ENCODE results near the gene CYP2W1. TPM values are rescaled to one million over a fixed set of nuclear protein-coding genes. Genes with fewer than 3 reads are reported as not detected.

The CYP2W1 gene
- total RNA-seq, 2 experiments from 2014 or later, result not detected

- H3K4me3 Mint-ChIP-seq, result no peak overlapping the region
- DNase-seq (no peak), ATAC-seq (ENCODE audit: poor library complexity) (no peak)
- H3K4me1 Mint-ChIP-seq (ENCODE audit: low read depth), result peaks cover 8% of the 10 kb centered on the region
- no peak overlapping the region for H3K27ac Mint-ChIP-seq
- Histone ChIP-seq H3K4me3 (ENCODE audit: low read length) (no peak overlapping the region), H3K27me3 (ENCODE audit: control insufficient read depth in 1 of 2, insufficient read depth in 2 of 2, low read length in 2 of 2) (no peaks in the 10 kb centered on the region), H3K27ac (ENCODE audit: low read depth in 1 of 2, low read length in 2 of 2) (no peak overlapping the region), H3K4me1 (ENCODE audit: insufficient read depth, low read length) (peaks cover 21% of the 10 kb centered on the region), H3K9me3 (ENCODE audit: control insufficient read depth in 1 of 2, insufficient read depth in 1 of 2, low read length in 2 of 2) (peaks cover 11 to 49% of the 10 kb centered on the region in 2 experiments), H3K36me3 (ENCODE audit: insufficient read depth, low read length) (peaks cover 10% of the 10 kb centered on the region)
- H3K27me3 Mint-ChIP-seq, result no peaks in the 10 kb centered on the region
- intact Hi-C loops (cut with DNase I, micrococcal nuclease), result no loop called here
- ChIA-PET CTCF (interaction anchor here (2.3 kb wide), 1 partner anchor 48 kb away, joined by 5 read pairs; no protein-coding TSS in a partner anchor), POLR2A (no interaction called here)
- peaks cover 23% of the 10 kb centered on the region for H3K36me3 Mint-ChIP-seq (ENCODE audit: low read depth)
- TF ChIP-seq, protein P1, sequence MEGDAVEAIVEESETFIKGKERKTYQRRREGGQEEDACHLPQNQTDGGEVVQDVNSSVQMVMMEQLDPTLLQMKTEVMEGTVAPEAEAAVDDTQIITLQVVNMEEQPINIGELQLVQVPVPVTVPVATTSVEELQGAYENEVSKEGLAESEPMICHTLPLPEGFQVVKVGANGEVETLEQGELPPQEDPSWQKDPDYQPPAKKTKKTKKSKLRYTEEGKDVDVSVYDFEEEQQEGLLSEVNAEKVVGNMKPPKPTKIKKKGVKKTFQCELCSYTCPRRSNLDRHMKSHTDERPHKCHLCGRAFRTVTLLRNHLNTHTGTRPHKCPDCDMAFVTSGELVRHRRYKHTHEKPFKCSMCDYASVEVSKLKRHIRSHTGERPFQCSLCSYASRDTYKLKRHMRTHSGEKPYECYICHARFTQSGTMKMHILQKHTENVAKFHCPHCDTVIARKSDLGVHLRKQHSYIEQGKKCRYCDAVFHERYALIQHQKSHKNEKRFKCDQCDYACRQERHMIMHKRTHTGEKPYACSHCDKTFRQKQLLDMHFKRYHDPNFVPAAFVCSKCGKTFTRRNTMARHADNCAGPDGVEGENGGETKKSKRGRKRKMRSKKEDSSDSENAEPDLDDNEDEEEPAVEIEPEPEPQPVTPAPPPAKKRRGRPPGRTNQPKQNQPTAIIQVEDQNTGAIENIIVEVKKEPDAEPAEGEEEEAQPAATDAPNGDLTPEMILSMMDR (IDR thresholded peaks at IDR 0.05), result no peak
- H3K9me3 Mint-ChIP-seq, result no peaks in the 10 kb centered on the region
Measured at GRCh38 chr7:1017586-1018333, 34.8 kb downstream of the CYP2W1 start.

DNA sequence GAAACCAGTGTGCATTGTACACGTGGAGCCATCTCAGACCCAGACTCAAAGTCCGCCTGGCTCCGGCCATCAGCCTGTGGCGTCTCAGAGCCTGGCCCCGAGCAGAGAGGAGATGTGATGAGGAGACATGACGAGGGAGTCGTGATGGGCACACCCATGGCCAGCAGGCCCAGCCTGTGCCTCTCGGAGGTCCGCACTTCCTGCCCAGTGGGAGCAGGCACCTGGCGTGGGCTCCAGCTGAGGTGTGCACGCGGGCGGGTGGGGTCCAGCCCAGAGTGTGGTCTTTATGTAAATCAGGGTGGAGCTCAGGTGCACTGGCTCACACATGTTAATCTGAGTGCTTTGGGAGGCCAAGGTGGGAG, 35.3 kb downstream of the CYP2W1 start:
- ATAC-seq (ENCODE audit: poor library complexity), result no peak
- DNase-seq, result peak in 1 of 14 experiments; percentile 3
- Mint-ChIP-seq H3K4me1 (ENCODE audit: low read depth) (peaks cover 8% of the 10 kb centered on the region), H3K27me3 (no peaks in the 10 kb centered on the region), H3K9me3 (no peaks in the 10 kb centered on the region), H3K4me3 (no peak overlapping the region), H3K36me3 (ENCODE audit: low read depth) (peaks cover 23% of the 10 kb centered on the region), H3K27ac (no peak overlapping the region)
- TF ChIP-seq, protein P1 (IDR thresholded peaks at IDR 0.05), result no peak
- POLR2A ChIA-PET, result no interaction called here
- Histone ChIP-seq H3K9me3 (ENCODE audit: control insufficient read depth in 1 of 2, insufficient read depth in 1 of 2, low read length in 2 of 2) (peaks cover 11 to 54% of the 10 kb centered on the region in 2 experiments), H3K4me1 (ENCODE audit: insufficient read depth, low read length) (peaks cover 21% of the 10 kb centered on the region), H3K27ac (ENCODE audit: low read depth in 1 of 2, low read length in 2 of 2) (no peak overlapping the region), H3K27me3 (ENCODE audit: control insufficient read depth in 1 of 2, insufficient read depth in 2 of 2, low read length in 2 of 2) (no peaks in the 10 kb centered on the region), H3K4me3 (ENCODE audit: low read length) (no peak overlapping the region), H3K36me3 (ENCODE audit: insufficient read depth, low read length) (peaks cover 10% of the 10 kb centered on the region)
- intact Hi-C loops (cut with DNase I, micrococcal nuclease), result no loop called here
- CTCF ChIA-PET, result interaction anchor here (2.3 kb wide), 1 partner anchor 48 kb away, joined by 5 read pairs; no protein-coding TSS in a partner anchor

DNA sequence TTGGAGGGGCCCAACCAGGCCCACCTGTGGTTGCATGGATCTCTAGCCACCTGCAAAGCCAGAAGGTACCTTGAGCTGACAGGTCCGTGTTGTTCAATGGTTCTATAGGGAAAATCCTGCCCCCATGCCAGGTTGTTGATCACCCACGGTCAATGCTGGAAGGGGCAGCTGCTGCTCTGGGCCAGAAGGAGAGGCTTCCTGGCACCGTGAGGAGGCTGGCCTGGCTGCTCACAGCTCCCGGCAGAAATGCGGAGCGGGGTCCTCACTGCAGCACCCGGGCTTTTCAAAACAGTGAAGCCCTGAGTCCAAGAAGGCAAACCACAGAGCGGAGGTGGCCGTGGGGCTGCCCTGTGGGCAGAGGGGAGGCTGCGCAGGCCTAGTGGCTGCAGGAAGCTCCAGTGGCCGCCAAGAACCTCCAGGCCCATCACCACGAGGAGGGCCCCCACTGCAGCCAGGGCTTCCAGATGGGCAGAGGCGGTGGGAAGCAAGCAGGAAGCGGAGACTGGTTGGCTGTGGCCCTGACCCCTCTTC, 36.3 kb downstream of the CYP2W1 start:
- Histone ChIP-seq H3K4me3 (ENCODE audit: low read length) (no peak overlapping the region), H3K4me1 (ENCODE audit: insufficient read depth, low read length) (peaks cover 21% of the 10 kb centered on the region), H3K27ac (ENCODE audit: low read depth in 1 of 2, low read length in 2 of 2) (no peak overlapping the region), H3K27me3 (ENCODE audit: control insufficient read depth in 1 of 2, insufficient read depth in 2 of 2, low read length in 2 of 2) (no peaks in the 10 kb centered on the region), H3K36me3 (ENCODE audit: insufficient read depth, low read length) (peaks cover 10% of the 10 kb centered on the region), H3K9me3 (ENCODE audit: control insufficient read depth in 1 of 2, insufficient read depth in 1 of 2, low read length in 2 of 2) (peaks cover 11 to 59% of the 10 kb centered on the region in 2 experiments)
- peaks cover 32% of the 10 kb centered on the region for H3K36me3 Mint-ChIP-seq (ENCODE audit: low read depth)
- H3K27me3 Mint-ChIP-seq, result no peaks in the 10 kb centered on the region
- POLR2A ChIA-PET, result no interaction called here
- no peaks in the 10 kb centered on the region for H3K9me3 Mint-ChIP-seq
- TF ChIP-seq, protein P1 (IDR thresholded peaks at IDR 0.05), result no peak
- no peak for ATAC-seq (ENCODE audit: poor library complexity)
- intact Hi-C loops (cut with DNase I, micrococcal nuclease), result no loop called here
- peaks cover 16% of the 10 kb centered on the region for H3K4me1 Mint-ChIP-seq (ENCODE audit: low read depth)
- H3K27ac Mint-ChIP-seq, result no peak overlapping the region
- no peak overlapping the region for H3K4me3 Mint-ChIP-seq
- DNase-seq, result peak in 1 of 14 experiments; percentile 2
- CTCF ChIA-PET, result interaction anchor here (2.3 kb wide), 1 partner anchor 47 kb away, joined by 5 read pairs; no protein-coding TSS in a partner anchor

Data from CD4-positive, alpha-beta T cell (primary cell).